Measurements from ENCODE around the gene CLTCL1.

GRCh38 chr22:19277785-19278184 lies 13.7 kb downstream of the CLTCL1 start:
- no peak for TF ChIP-seq ZFX (IDR thresholded peaks at IDR 0.05; ENCODE audit: borderline replicate concordance)
- TF ChIP-seq, protein P1, sequence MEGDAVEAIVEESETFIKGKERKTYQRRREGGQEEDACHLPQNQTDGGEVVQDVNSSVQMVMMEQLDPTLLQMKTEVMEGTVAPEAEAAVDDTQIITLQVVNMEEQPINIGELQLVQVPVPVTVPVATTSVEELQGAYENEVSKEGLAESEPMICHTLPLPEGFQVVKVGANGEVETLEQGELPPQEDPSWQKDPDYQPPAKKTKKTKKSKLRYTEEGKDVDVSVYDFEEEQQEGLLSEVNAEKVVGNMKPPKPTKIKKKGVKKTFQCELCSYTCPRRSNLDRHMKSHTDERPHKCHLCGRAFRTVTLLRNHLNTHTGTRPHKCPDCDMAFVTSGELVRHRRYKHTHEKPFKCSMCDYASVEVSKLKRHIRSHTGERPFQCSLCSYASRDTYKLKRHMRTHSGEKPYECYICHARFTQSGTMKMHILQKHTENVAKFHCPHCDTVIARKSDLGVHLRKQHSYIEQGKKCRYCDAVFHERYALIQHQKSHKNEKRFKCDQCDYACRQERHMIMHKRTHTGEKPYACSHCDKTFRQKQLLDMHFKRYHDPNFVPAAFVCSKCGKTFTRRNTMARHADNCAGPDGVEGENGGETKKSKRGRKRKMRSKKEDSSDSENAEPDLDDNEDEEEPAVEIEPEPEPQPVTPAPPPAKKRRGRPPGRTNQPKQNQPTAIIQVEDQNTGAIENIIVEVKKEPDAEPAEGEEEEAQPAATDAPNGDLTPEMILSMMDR (IDR thresholded peaks at IDR 0.05), result no peak
